Peyer's patch (tissue), 4 donors: ENCODE results near the gene RAB25.

ENCODE experiments used
- POLR2A ChIP-seq, 2 donors: fragments of 450-650 bp; IDR thresholded peaks; one replicate each; pipeline ENCODE4 v1.5.1; 2017; ENCODE audit warnings: antibody characterized with exemption in 2 of 2, mild to moderate bottlenecking in 2 of 2, moderate library complexity in 2 of 2
- TF ChIP-seq, protein P1 (sequence below), 6 experiments: fragments of 450-650 bp in 4 of 6; fragments of 200-600 bp in 2 of 6; sonication (generic) in 1 of 6; IDR thresholded peaks; one replicate each; pipeline ENCODE4 v1.5.1; 2017 to 2019; ENCODE audit warnings: antibody characterized with exemption in 6 of 6, mild to moderate bottlenecking in 3 of 6, moderate library complexity in 1 of 6

DNA sequence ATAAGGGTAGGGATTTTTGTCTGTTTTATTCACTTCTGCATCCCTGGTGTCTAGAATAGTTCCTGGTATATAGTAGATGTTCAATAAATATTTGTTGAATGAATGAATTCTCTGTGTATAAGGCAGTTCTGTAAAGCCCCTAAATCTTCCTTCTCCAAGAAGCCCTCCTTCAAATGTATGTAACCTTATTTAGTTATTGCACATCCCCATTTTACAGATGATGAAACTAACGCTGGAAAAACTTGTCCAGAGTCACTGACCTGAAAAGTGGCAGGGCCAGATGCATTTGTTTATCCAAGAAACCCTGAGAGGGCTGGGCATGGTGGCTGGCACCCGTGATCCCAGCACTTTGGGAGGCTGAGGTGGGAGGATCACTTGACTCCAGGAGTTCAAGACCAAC, 49.3 kb downstream of the RAB25 start:
- TF ChIP-seq, protein P1, sequence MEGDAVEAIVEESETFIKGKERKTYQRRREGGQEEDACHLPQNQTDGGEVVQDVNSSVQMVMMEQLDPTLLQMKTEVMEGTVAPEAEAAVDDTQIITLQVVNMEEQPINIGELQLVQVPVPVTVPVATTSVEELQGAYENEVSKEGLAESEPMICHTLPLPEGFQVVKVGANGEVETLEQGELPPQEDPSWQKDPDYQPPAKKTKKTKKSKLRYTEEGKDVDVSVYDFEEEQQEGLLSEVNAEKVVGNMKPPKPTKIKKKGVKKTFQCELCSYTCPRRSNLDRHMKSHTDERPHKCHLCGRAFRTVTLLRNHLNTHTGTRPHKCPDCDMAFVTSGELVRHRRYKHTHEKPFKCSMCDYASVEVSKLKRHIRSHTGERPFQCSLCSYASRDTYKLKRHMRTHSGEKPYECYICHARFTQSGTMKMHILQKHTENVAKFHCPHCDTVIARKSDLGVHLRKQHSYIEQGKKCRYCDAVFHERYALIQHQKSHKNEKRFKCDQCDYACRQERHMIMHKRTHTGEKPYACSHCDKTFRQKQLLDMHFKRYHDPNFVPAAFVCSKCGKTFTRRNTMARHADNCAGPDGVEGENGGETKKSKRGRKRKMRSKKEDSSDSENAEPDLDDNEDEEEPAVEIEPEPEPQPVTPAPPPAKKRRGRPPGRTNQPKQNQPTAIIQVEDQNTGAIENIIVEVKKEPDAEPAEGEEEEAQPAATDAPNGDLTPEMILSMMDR (IDR thresholded peaks at IDR 0.05) = no peak
- no peak for TF ChIP-seq POLR2A (IDR thresholded peaks at IDR 0.05)
